GM12878 (cell line): ENCODE data around the gene RASAL2.

Source experiments
- CTCF ChIP-seq, 3 experiments: IDR thresholded peaks in 2 of 3; conservative IDR thresholded peaks in 1 of 3; 2 replicates each; pipeline ENCODE4 v1.5.1; 2011; ENCODE audit warnings: low read depth in 3 of 3, low read length in 3 of 3, mild to moderate bottlenecking in 3 of 3, control low read depth in 2 of 3, moderate library complexity in 2 of 3, inconsistent platforms in 1 of 3, mixed read lengths in 1 of 3; ENCODE audit not compliant: control insufficient read depth in 2 of 3, insufficient read depth in 1 of 3; ENCODE audit errors: extremely low read depth in 1 of 3
- KLF5 ChIP-seq: fragments of 450-650 bp; IDR thresholded peaks from 2 replicates; pipeline ENCODE4 v1.6.1; 2014; ENCODE audit warnings: mild to moderate bottlenecking; ENCODE audit not compliant: partially characterized antibody
- POLR2AphosphoS5 ChIP-seq: IDR thresholded peaks from 2 replicates; pipeline ENCODE4 v1.6.1; 2011; ENCODE audit warnings: mild to moderate bottlenecking, low read length, inconsistent platforms
- RAD21 ChIP-seq: IDR thresholded peaks from 2 replicates; pipeline ENCODE4 v1.6.1; 2011; ENCODE audit warnings: mild to moderate bottlenecking, low read depth, low read length, moderate library complexity; ENCODE audit not compliant: insufficient read depth
- SP1 ChIP-seq: IDR thresholded peaks from one replicate; pipeline ENCODE4 v1.6.1; 2011; ENCODE audit warnings: low read depth, low read length
- ZNF24 ChIP-seq: fragments of 450-650 bp; IDR thresholded peaks from 2 replicates; pipeline ENCODE4 v1.6.1; 2017; ENCODE audit warnings: antibody characterized with exemption, mild to moderate bottlenecking
- TF ChIP-seq, protein P1 (sequence below): fragments of 450-650 bp; IDR thresholded peaks from 2 replicates; pipeline ENCODE4 v1.6.1; 2016; ENCODE audit warnings: mild to moderate bottlenecking

GRCh38 chr1:178367151-178367550 lies 273.2 kb downstream of the RASAL2 start:
- TF ChIP-seq KLF5, result no peak
- TF ChIP-seq SP1, result no peak
- no peak for TF ChIP-seq CTCF (IDR thresholded peaks at IDR 0.05 in 2 of 3, conservative IDR thresholded peaks at IDR 0.05 in 1 of 3; ENCODE audit: control insufficient read depth in 2 of 3, extremely low read depth in 1 of 3, insufficient read depth in 1 of 3, low read depth in 3 of 3, low read length in 3 of 3)
- TF ChIP-seq, protein P1, sequence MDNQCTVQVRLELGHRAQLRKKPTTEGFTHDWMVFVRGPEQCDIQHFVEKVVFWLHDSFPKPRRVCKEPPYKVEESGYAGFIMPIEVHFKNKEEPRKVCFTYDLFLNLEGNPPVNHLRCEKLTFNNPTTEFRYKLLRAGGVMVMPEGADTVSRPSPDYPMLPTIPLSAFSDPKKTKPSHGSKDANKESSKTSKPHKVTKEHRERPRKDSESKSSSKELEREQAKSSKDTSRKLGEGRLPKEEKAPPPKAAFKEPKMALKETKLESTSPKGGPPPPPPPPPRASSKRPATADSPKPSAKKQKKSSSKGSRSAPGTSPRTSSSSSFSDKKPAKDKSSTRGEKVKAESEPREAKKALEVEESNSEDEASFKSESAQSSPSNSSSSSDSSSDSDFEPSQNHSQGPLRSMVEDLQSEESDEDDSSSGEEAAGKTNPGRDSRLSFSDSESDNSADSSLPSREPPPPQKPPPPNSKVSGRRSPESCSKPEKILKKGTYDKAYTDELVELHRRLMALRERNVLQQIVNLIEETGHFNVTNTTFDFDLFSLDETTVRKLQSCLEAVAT, result no peak
- no peak for TF ChIP-seq POLR2AphosphoS5
- no peak for TF ChIP-seq ZNF24
- no peak for TF ChIP-seq RAD21
